A673 (cell line): Measurements from ENCODE around the gene SV2C.

ENCODE experiments used
- EZH2 ChIP-seq: fragments of 200-600 bp; sonication (generic); IDR thresholded peaks from 2 replicates; pipeline ENCODE4 v1.6.1; 2017; ENCODE audit warnings: borderline replicate concordance, low read depth, mild to moderate bottlenecking, mixed read lengths, antibody characterized with exemption, low read length; ENCODE audit not compliant: poor library complexity, severe bottlenecking
- TF ChIP-seq, protein P1 (sequence below): fragments of 300-800, 200-600 bp; sonication (generic); conservative IDR thresholded peaks from 2 replicates; pipeline ENCODE4 v1.5.1; 2017; ENCODE audit warnings: low read depth, mild to moderate bottlenecking, antibody characterized with exemption, low read length, moderate library complexity, mixed read lengths

DNA sequence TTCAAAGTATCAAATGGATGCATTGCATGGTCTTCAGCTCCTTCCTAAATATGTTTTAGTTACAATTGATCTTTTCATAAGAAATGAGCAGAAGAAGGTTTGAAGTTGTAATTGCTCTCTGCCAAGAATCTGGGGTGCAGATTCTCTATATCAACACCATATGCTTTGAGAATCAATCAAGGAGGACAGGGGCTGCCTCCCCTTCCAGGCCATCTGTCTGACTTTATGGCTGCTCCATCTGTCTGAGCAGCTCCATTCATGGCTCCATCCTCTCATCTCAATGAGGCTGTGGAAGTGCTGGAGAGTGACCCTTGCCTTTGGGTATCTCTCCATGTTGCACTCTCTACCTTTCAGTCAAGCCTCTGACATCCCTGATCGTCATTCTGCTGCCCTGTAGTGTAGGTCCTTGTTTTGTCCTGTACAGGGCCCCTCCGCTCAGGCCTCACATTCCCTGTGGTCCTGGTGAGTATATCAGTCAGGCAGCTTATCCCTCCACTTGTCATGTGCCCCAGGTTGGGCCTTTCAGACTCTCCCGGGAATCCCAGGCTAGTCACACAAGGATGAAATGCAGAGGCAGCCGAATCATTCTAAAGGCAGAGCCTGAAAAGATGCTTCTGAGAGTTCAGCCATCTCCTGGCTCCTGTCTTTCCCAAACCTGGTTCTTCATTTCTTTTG lies 14.0 kb upstream of the SV2C start:
- TF ChIP-seq, protein P1, sequence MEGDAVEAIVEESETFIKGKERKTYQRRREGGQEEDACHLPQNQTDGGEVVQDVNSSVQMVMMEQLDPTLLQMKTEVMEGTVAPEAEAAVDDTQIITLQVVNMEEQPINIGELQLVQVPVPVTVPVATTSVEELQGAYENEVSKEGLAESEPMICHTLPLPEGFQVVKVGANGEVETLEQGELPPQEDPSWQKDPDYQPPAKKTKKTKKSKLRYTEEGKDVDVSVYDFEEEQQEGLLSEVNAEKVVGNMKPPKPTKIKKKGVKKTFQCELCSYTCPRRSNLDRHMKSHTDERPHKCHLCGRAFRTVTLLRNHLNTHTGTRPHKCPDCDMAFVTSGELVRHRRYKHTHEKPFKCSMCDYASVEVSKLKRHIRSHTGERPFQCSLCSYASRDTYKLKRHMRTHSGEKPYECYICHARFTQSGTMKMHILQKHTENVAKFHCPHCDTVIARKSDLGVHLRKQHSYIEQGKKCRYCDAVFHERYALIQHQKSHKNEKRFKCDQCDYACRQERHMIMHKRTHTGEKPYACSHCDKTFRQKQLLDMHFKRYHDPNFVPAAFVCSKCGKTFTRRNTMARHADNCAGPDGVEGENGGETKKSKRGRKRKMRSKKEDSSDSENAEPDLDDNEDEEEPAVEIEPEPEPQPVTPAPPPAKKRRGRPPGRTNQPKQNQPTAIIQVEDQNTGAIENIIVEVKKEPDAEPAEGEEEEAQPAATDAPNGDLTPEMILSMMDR, result no peak
- TF ChIP-seq EZH2, result no peak
